ENCODE data around the gene MYO3B. TPM values are rescaled to one million over a fixed set of nuclear protein-coding genes. Genes with fewer than 3 reads are reported as not detected.

The MYO3B gene
- total and polyA plus RNA-seq, 2 donors (not counting 3 experiments of a cell fraction or from before 2014, with no cell fraction given) = 0.03 TPM; not detected in 1

- dilution Hi-C loops (cut with MboI; ENCODE audit: extremely low pct_ligation_motif_present, low sequenced_read_pairs) = no loop called here
- no peaks in the 10 kb centered on the region for H3K9me1 ChIP-seq (replicated peaks; ENCODE audit: control insufficient read depth, extremely low read depth, insufficient read depth, low read length)
- H3K36me3 ChIP-seq (ENCODE audit: control insufficient read depth in 2 of 2, extremely low read depth in 1 of 2, insufficient read depth in 2 of 2, low read length in 2 of 2) = no peaks in the 10 kb centered on the region
- no peak overlapping the region for H3K9ac ChIP-seq (replicated peaks; ENCODE audit: extremely low read depth, insufficient read depth, low read length)
- H3K9me3 ChIP-seq (replicated peaks; ENCODE audit: control insufficient read depth, insufficient read depth, low read length) = no peaks in the 10 kb centered on the region
- intact Hi-C loops (cut with micrococcal nuclease) = no loop called here
- H3K79me2 ChIP-seq (ENCODE audit: control insufficient read depth, insufficient read depth, low read length) = no peaks in the 10 kb centered on the region
- H3K27me3 ChIP-seq (ENCODE audit: control insufficient read depth in 2 of 2, insufficient read depth in 2 of 2, low read length in 2 of 2) = peaks cover 4 to 7% of the 10 kb centered on the region in 2 experiments
- no peak overlapping the region for H3K27ac ChIP-seq (ENCODE audit: insufficient read depth, low read depth, low read length)
- ChIA-PET CTCF (interaction anchor here (1.1 kb wide), 1 partner anchor 10 kb away, joined by 3 read pairs; no protein-coding TSS in a partner anchor), POLR2A (no interaction called here)
- BruUV-seq (replicated peaks) = no TSS peak
- no peak overlapping the region for H2AFZ ChIP-seq (ENCODE audit: low read depth, low read length)
- TF ChIP-seq GATA2 (IDR thresholded peaks at IDR 0.05; ENCODE audit: insufficient read depth, insufficient read length, low read depth, low read length) = no peak
- DNase-seq (ENCODE audit: low read depth, low spot score) = no peak
- no peak overlapping the region for H3K4me2 ChIP-seq (ENCODE audit: insufficient read depth, low read length)
- no peaks in the 10 kb centered on the region for H3K4me1 ChIP-seq (ENCODE audit: control insufficient read depth, extremely low read depth, insufficient read depth, low read length)
- no peak overlapping the region for H3K4me3 ChIP-seq (replicated peaks in 1 of 3; ENCODE audit: insufficient read depth in 1 of 3, low read depth in 1 of 3, low read length in 3 of 3)
- no peak for FAIRE-seq
- no peaks in the 10 kb centered on the region for H4K20me1 ChIP-seq (replicated peaks; ENCODE audit: control insufficient read depth, extremely low read depth, insufficient read depth, low read length)
These were observed 74.5 kb downstream of the MYO3B start for GRCh38 chr2:170252414-170252813.

- TF ChIP-seq FOS (IDR thresholded peaks at IDR 0.05; ENCODE audit: borderline replicate concordance, insufficient read depth, low read length) (no peak), MYC (IDR thresholded peaks at IDR 0.05; ENCODE audit: low read depth, low read length) (no peak), GATA2 (IDR thresholded peaks at IDR 0.05; ENCODE audit: insufficient read depth, insufficient read length, low read depth, low read length) (no peak), EZH2 (IDR thresholded peaks at IDR 0.05; ENCODE audit: borderline replicate concordance, low read depth, low read length, severe bottlenecking) (no peak), CTCF (IDR thresholded peaks at IDR 0.05; ENCODE audit: extremely low read depth in 1 of 2, insufficient read depth in 1 of 2, low read depth in 1 of 2, low read length in 2 of 2) (no peak), POLR2A (IDR thresholded peaks at IDR 0.05; ENCODE audit: low read depth, low read length) (no peak), POLR2AphosphoS5 (IDR thresholded peaks at IDR 0.05; ENCODE audit: insufficient read depth, low read depth, low read length) (no peak), JUN (IDR thresholded peaks at IDR 0.05; ENCODE audit: borderline replicate concordance, insufficient read depth, insufficient read length, low read depth) (no peak), MAX (IDR thresholded peaks at IDR 0.05; ENCODE audit: insufficient read depth, insufficient read length) (no peak)
- ChIA-PET CTCF (interaction anchor here (1.1 to 1.5 kb wide), 2 partner anchors 18 to 107 kb away, joined by 3 to 5 read pairs; no protein-coding TSS in a partner anchor), POLR2A (no interaction called here)
- DNase-seq (ENCODE audit: low read depth, low spot score) = no peak
- no peak overlapping the region for H3K27ac ChIP-seq (ENCODE audit: insufficient read depth, low read depth, low read length)
- H3K9ac ChIP-seq (replicated peaks; ENCODE audit: extremely low read depth, insufficient read depth, low read length) = no peak overlapping the region
- H3K4me2 ChIP-seq (ENCODE audit: insufficient read depth, low read length) = no peak overlapping the region
- H3K79me2 ChIP-seq (ENCODE audit: control insufficient read depth, insufficient read depth, low read length) = no peaks in the 10 kb centered on the region
- H3K4me3 ChIP-seq (replicated peaks in 1 of 3; ENCODE audit: insufficient read depth in 1 of 3, low read depth in 1 of 3, low read length in 3 of 3) = no peak overlapping the region
- no peaks in the 10 kb centered on the region for H4K20me1 ChIP-seq (replicated peaks; ENCODE audit: control insufficient read depth, extremely low read depth, insufficient read depth, low read length)
- no peak for FAIRE-seq
- no peaks in the 10 kb centered on the region for H3K9me3 ChIP-seq (replicated peaks; ENCODE audit: control insufficient read depth, insufficient read depth, low read length)
- peaks cover under 1 to 8% of the 10 kb centered on the region in 2 experiments for H3K27me3 ChIP-seq (ENCODE audit: control insufficient read depth in 2 of 2, insufficient read depth in 2 of 2, low read length in 2 of 2)
- BruUV-seq (replicated peaks) = no TSS peak
- no peaks in the 10 kb centered on the region for H3K9me1 ChIP-seq (replicated peaks; ENCODE audit: control insufficient read depth, extremely low read depth, insufficient read depth, low read length)
- dilution Hi-C loops (cut with MboI; ENCODE audit: extremely low pct_ligation_motif_present, low sequenced_read_pairs) (no loop called here), intact Hi-C loops (cut with micrococcal nuclease) (no loop called here)
- no peaks in the 10 kb centered on the region for H3K36me3 ChIP-seq (ENCODE audit: control insufficient read depth in 2 of 2, extremely low read depth in 1 of 2, insufficient read depth in 2 of 2, low read length in 2 of 2)
- H2AFZ ChIP-seq (ENCODE audit: low read depth, low read length) = no peak overlapping the region
- H3K4me1 ChIP-seq (ENCODE audit: control insufficient read depth, extremely low read depth, insufficient read depth, low read length) = no peaks in the 10 kb centered on the region
These were observed 75.8 kb downstream of the MYO3B start for GRCh38 chr2:170253721-170254230.
